Measurements from ENCODE around the gene CCK.

The CCK gene

GRCh38 chr3:42270561-42270960, 4.6 kb upstream of the CCK start:
- TF ChIP-seq CTCF (IDR thresholded peaks at IDR 0.05; ENCODE audit: insufficient read depth, low read depth, low read length, missing control alignments), result no peak
- no peak overlapping the region for H3K4me3 ChIP-seq (ENCODE audit: low read length)
- DNase-seq (ENCODE audit: low read depth), result no peak

GRCh38 chr3:42269647-42270046, 3.7 kb upstream of the CCK start:
- DNase-seq (ENCODE audit: low read depth), result no peak
- no peak for TF ChIP-seq CTCF (IDR thresholded peaks at IDR 0.05; ENCODE audit: insufficient read depth, low read depth, low read length, missing control alignments)
- no peak overlapping the region for H3K4me3 ChIP-seq (ENCODE audit: low read length)

GRCh38 chr3:42267878-42268277, 1.9 kb upstream of the CCK start:
- TF ChIP-seq CTCF (IDR thresholded peaks at IDR 0.05; ENCODE audit: insufficient read depth, low read depth, low read length, missing control alignments), result no peak
- no peak for DNase-seq (ENCODE audit: low read depth)
- no peak overlapping the region for H3K4me3 ChIP-seq (ENCODE audit: low read length)

- DNase-seq (ENCODE audit: low read depth), result no peak
- TF ChIP-seq CTCF (IDR thresholded peaks at IDR 0.05; ENCODE audit: insufficient read depth, low read depth, low read length, missing control alignments), result no peak
- H3K4me3 ChIP-seq (ENCODE audit: low read length), result no peak overlapping the region
Measured at GRCh38 chr3:42265059-42265991, 660 bp downstream of the CCK start.

GRCh38 chr3:42264399-42265058, 1.5 kb downstream of the CCK start:
- no peak overlapping the region for H3K4me3 ChIP-seq (ENCODE audit: low read length)
- DNase-seq (ENCODE audit: low read depth), result peak; percentile 73
- TF ChIP-seq CTCF (IDR thresholded peaks at IDR 0.05; ENCODE audit: insufficient read depth, low read depth, low read length, missing control alignments), result no peak

- H3K4me3 ChIP-seq (ENCODE audit: low read length), result peak overlapping the region; percentile 10
- DNase-seq (ENCODE audit: low read depth), result peak; percentile 40
- TF ChIP-seq CTCF (IDR thresholded peaks at IDR 0.05; ENCODE audit: insufficient read depth, low read depth, low read length, missing control alignments), result peak; percentile 10
Measured at GRCh38 chr3:42263354-42264346, 2.3 kb downstream of the CCK start.
